GM20000 (cell line): ENCODE results near the gene MEGF6.

Experiments used
- DNase-seq: peaks from one replicate; pipeline ENCODE4 v3.0.0; 2012; ENCODE audit warnings: low spot score
- TF ChIP-seq, protein P1 (sequence below): IDR thresholded peaks from 2 replicates; pipeline ENCODE4 v1.5.1; 2012; ENCODE audit warnings: mild to moderate bottlenecking, control low read depth; ENCODE audit errors: extremely low read depth, missing control alignments

The MEGF6 gene

DNA sequence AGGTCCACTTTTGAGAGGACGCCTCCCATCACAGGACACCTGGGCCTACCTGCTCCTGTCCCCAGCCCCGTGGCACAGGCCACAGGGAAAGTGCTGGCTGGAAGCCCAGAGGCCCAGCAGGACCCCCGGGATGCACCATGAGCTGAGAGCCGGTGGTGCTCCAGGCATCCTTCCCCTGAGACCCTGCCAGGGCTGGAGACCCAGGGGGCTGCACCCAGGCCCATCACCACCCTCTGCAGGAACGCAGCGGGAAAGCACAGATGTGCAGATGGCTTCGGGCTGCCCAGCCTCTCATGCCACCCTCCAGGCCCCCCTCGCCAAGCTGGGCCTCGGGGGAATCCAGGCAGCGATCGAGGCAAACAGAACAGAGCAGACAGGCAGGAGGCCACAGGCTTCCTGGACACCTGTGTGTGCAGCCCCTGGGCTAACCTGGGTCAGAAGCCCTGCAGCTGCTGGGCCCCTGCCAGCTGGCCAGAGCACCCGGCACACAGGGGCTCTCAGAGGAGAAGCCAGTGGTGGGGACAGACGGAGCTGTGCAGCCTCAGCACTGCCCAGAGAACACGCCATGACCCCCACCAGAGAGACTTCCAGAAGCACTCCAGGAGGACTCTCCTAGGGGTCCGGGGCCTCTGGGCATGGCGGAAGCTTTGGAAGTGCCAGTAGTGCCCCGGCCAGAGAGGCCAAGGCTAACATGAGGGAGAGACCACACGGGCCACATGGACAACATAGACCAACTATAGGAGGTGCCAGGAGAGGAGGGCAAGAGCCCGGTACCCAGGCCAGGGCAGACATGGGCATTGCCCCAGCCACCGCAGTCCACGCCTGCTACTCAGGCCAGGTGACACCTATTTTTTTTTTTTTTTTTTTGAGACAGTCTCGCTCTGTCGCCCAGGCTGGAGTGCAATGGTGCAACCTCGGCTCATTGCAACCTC is 85.5 kb downstream of the MEGF6 start:
- TF ChIP-seq, protein P1, sequence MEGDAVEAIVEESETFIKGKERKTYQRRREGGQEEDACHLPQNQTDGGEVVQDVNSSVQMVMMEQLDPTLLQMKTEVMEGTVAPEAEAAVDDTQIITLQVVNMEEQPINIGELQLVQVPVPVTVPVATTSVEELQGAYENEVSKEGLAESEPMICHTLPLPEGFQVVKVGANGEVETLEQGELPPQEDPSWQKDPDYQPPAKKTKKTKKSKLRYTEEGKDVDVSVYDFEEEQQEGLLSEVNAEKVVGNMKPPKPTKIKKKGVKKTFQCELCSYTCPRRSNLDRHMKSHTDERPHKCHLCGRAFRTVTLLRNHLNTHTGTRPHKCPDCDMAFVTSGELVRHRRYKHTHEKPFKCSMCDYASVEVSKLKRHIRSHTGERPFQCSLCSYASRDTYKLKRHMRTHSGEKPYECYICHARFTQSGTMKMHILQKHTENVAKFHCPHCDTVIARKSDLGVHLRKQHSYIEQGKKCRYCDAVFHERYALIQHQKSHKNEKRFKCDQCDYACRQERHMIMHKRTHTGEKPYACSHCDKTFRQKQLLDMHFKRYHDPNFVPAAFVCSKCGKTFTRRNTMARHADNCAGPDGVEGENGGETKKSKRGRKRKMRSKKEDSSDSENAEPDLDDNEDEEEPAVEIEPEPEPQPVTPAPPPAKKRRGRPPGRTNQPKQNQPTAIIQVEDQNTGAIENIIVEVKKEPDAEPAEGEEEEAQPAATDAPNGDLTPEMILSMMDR = no peak
- no peak for DNase-seq

DNA sequence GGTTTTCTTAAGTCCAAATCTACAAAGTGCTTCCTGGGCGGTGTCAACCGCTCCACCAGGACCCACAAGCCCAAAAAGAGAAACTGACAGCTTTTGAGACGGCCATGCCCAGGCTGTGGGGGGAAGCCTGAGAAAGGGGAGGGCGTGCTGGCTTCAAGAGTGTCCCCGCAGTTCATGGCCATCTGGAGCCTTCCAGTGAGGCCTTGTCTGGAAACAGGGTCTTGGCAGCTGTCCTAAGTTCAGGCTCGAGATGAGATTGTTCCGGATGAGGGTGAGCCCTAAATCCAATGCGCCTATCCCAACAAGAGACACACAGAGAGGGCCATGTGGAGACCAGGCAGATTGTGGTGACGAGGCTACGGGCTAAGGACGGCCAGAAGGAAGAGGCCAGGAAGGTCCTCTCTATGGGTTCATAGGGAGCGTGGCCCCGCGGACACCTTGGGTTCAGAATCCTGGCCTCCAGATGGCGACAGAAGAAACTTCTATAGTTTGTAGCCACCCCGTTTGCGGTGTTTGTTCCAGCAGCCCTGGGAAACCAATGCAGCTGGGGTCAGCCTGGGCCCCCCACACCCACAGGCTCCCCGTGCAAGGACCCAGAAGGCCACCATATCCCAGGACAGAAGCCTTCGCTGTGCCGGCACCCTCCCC is 86.6 kb downstream of the MEGF6 start:
- TF ChIP-seq, protein P1 = no peak
- DNase-seq = no peak

DNA sequence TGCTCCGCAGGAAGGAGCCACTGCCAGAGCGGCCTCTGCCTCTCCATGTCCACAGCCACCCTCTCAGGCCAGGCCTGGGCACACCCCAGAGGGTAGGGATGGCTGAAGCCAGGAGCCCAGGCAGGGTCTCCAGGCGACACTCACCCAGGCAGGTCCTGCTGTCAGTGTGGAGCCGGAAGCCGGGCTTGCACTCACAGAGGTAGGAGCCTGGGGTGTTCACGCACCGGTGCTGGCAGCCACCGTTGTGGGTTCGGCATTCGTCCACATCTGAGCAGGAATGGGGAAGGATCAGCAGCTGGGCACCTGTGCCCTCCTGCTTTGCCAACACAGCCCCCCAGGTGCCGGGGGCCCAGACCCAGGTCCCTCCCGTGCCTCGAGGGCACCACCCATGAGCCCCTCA is 87.3 kb downstream of the MEGF6 start:
- no peak for DNase-seq
- TF ChIP-seq, protein P1 = no peak

DNA sequence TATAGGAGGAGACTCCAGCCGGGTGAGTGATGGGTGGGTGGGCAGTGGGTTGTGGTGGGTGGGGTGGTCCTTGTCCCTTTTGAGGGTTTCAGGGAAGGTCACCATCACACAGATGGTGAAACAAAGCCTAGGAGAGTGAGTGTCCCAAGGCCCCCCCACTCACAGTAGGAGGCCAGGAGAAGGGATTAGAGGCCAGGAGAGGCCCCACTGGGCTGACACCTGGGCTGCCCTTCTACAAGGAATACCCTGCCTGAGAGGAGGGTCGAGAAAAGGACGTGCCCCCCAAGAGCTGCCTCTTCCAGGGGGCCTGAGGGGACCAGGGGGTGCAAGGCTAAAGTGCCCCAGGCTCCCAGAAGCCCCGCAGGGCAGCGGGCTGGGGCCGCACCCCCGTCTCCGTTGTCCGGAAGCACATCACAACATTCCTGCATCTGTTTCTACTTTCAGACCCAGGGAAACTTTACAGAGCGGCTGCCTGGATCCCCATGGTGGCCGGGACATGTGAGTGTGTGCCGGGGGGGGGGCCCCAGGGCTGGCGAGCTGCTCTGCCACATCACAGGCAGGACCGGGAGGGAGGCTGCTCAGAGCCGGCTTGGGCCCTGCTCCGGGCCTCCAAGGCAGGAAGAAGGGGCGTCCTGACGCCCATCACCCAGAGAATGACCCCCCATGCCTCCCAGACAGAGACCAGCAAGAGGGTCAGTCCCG is 88.6 kb downstream of the MEGF6 start:
- TF ChIP-seq, protein P1 = no peak
- no peak for DNase-seq

DNA sequence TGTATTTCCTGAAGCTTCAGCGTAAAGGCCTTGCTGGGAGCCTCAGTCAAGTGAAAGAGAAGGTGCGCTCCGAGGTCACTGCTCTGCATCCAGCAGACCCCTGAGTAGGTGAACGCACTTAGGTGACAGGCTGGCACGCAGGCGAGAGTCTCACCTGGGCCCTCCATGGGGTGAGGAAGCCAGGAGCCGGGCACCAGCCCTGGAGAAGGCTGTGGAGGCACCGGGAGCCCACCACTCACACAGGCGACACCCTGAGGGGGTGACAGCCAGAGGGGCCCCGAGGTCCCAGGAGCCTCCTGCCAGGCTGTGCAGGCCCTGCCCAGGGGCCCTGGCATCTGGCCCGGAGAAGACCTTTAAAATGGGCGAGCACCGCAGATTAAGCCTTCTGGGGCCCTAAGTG is 89.2 kb downstream of the MEGF6 start:
- TF ChIP-seq, protein P1 = no peak
- no peak for DNase-seq

DNA sequence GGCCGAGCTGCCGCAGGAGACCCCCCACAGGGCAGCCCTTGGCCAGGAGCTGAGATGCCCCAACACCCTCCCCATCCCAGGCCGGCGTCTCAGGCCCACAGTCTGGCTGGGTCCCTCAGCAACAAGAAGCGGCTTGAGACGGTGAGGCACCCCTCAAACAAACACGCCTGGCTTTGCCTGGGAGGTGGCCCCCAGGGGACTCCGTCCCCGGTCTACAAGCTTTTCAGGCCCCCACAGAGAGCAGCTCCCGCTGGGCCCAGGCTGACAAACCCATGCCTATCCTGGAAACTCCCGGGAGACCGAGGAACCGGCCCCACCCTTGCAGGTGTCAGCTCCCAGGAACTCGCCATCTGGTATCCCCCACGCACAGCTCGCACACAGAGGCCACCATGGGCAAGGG is 89.9 kb downstream of the MEGF6 start:
- TF ChIP-seq, protein P1 = no peak
- no peak for DNase-seq
